ENCODE data around the gene KRT79. TPM values are rescaled to one million over a fixed set of nuclear protein-coding genes. Genes with fewer than 3 reads are reported as not detected.

KRT79 gene
- total and polyA plus RNA-seq, 2 of the 8 experiments (the other 6 are each of a cell fraction or from before 2014, with no cell fraction given), result not detected

- H3K4me1 ChIP-seq (replicated peaks in 1 of 4; ENCODE audit: control insufficient read depth in 3 of 4, insufficient read depth in 4 of 4, low read length in 3 of 4), result no peaks in the 10 kb centered on the region; a peak in 2 of 7 replicates
- no peak overlapping the region for H2BK5ac ChIP-seq (ENCODE audit: low read depth, low read length)
- no peak overlapping the region for H3K27ac ChIP-seq (ENCODE audit: low read depth, low read length)
- no peak overlapping the region for H2AFZ ChIP-seq (ENCODE audit: low read length)
- POLR2A ChIA-PET (ENCODE audit: partially characterized antibody), result interaction anchor here (0.7 kb wide), 1 partner anchor 16 kb away, joined by 3 read pairs; no protein-coding TSS in a partner anchor
- H4K5ac ChIP-seq (ENCODE audit: insufficient read length, low read depth, low read length), result no peak overlapping the region
- no peak overlapping the region for H3K9ac ChIP-seq (replicated peaks in 1 of 4; ENCODE audit: extremely low read depth in 1 of 4, low read depth in 3 of 4, low read length in 3 of 4)
- no peaks in the 10 kb centered on the region for H3K79me2 ChIP-seq (ENCODE audit: control insufficient read depth in 1 of 2, insufficient read depth in 2 of 2, low read length in 2 of 2)
- no peak for TF ChIP-seq NANOG (IDR thresholded peaks at IDR 0.05; ENCODE audit: insufficient read depth, low read depth, low read length, poor library complexity, severe bottlenecking)
- TF ChIP-seq SIX5 (IDR thresholded peaks at IDR 0.05; ENCODE audit: low read depth, low read length), result no peak
- TF ChIP-seq HDAC2 (IDR thresholded peaks at IDR 0.05; ENCODE audit: borderline replicate concordance in 1 of 2, low read depth in 2 of 2, low read length in 2 of 2), result no peak
- no peak overlapping the region for H2BK20ac ChIP-seq (ENCODE audit: low read length)
- H4K8ac ChIP-seq (ENCODE audit: extremely low read depth, insufficient read depth, low read length), result no peak overlapping the region
- WGBS, 2 experiments (ENCODE audit: extremely low coverage in 1 of 2, insufficient coverage in 1 of 2, insufficient read length in 1 of 2, insufficient replicate concordance in 2 of 2, low coverage in 1 of 2, low lambda C conversion rate in 2 of 2, missing lambda C conversion rate in 1 of 2), result 93% methylated on average over 10 of the region's 10 CpGs; no CpG with 5 or more reads in 1 of the 2 experiments
- no peak overlapping the region for H4K91ac ChIP-seq (replicated peaks; ENCODE audit: insufficient read length, low read length)
- H3K18ac ChIP-seq (ENCODE audit: extremely low read depth, low read length), result no peak overlapping the region
- no peak overlapping the region for H3K4me3 ChIP-seq (ENCODE audit: extremely low read depth in 1 of 4, insufficient read depth in 2 of 4, low read depth in 3 of 4, low read length in 4 of 4)
- H2BK15ac ChIP-seq (ENCODE audit: low read length), result no peak overlapping the region
- no peak overlapping the region for H2AK5ac ChIP-seq (ENCODE audit: low read depth, low read length)
- H2BK12ac ChIP-seq (ENCODE audit: low read depth, low read length), result no peak overlapping the region
- DNase-seq (ENCODE audit: low read depth in 1 of 2, low spot score in 2 of 2), result no peak
- no peak overlapping the region for H3K4me2 ChIP-seq (ENCODE audit: insufficient read depth in 1 of 2, low read depth in 2 of 2, low read length in 2 of 2)
- CTCF ChIA-PET (ENCODE audit: partially characterized antibody), result interaction anchor here (1.1 to 2.0 kb wide), 7 partner anchors 40 to 236 kb away, joined by 3 to 8 read pairs (median 3); no protein-coding TSS in a partner anchor
- H3K79me1 ChIP-seq (ENCODE audit: low read depth, low read length), result no peaks in the 10 kb centered on the region
- no peaks in the 10 kb centered on the region for H3K23me2 ChIP-seq (ENCODE audit: low read depth, low read length)
- no peak overlapping the region for H2BK120ac ChIP-seq (replicated peaks; ENCODE audit: low read depth, low read length)
- no peak overlapping the region for H3K56ac ChIP-seq (replicated peaks; ENCODE audit: insufficient read length, low read depth, low read length)
- H3K4ac ChIP-seq (replicated peaks; ENCODE audit: insufficient read length, low read depth, low read length), result no peak overlapping the region
- no peak overlapping the region for H3K14ac ChIP-seq (ENCODE audit: insufficient read length)
- no peaks in the 10 kb centered on the region for H3K9me3 ChIP-seq (ENCODE audit: insufficient read depth in 2 of 2, low read depth in 1 of 2, low read length in 1 of 2)
- FAIRE-seq, result no peak
- no peaks in the 10 kb centered on the region for H3K36me3 ChIP-seq (ENCODE audit: control insufficient read depth in 2 of 4, insufficient read depth in 4 of 4, low read length in 3 of 4)
- H3K27me3 ChIP-seq (replicated peaks in 1 of 4; ENCODE audit: control insufficient read depth in 3 of 4, extremely low read depth in 1 of 4, insufficient read depth in 3 of 4, low read length in 3 of 4), result 0 out of 7 replicates have a peak, but pooled peaks cover 0 to 2% (median 0%) of the 10 kb centered on the region in 4 experiments
- no peak overlapping the region for H3K23ac ChIP-seq (ENCODE audit: insufficient read length)
- H4K20me1 ChIP-seq (replicated peaks in 1 of 2; ENCODE audit: control insufficient read depth in 1 of 2, insufficient read depth in 2 of 2, low read length in 2 of 2), result no peaks in the 10 kb centered on the region
Observed at GRCh38 chr12:52821826-52822660, 12.1 kb downstream of the KRT79 start.

All from H1 (cell line).